Osteocyte (in vitro differentiated cells): ENCODE results near the gene CPTP. TPM values are rescaled to one million over a fixed set of nuclear protein-coding genes. Genes with fewer than 3 reads are reported as not detected.

Source experiments
- DNase-seq: peaks from one replicate; pipeline ENCODE4 v3.0.0; 2021; ENCODE audit warnings: mixed read lengths; ENCODE audit not compliant: unreplicated experiment; ENCODE audit errors: extremely low spot score
- H3K27ac Mint-ChIP-seq: one replicate; pipeline ENCODE4 v1.8.0; 2021; ENCODE audit warnings: mild to moderate bottlenecking, mixed read lengths; ENCODE audit not compliant: unreplicated experiment
- H3K27me3 Mint-ChIP-seq: one replicate; pipeline ENCODE4 v1.8.0; 2021; ENCODE audit warnings: mixed read lengths; ENCODE audit not compliant: unreplicated experiment
- H3K36me3 Mint-ChIP-seq: one replicate; pipeline ENCODE4 v1.8.0; 2021; ENCODE audit warnings: mixed read lengths; ENCODE audit not compliant: unreplicated experiment
- H3K4me1 Mint-ChIP-seq: one replicate; pipeline ENCODE4 v1.8.0; 2021; ENCODE audit warnings: mixed read lengths; ENCODE audit not compliant: unreplicated experiment
- H3K4me3 Mint-ChIP-seq: one replicate; pipeline ENCODE4 v1.8.0; 2021; ENCODE audit warnings: mild to moderate bottlenecking, moderate library complexity, mixed read lengths; ENCODE audit not compliant: unreplicated experiment
- H3K9me3 Mint-ChIP-seq: one replicate; pipeline ENCODE4 v1.8.0; 2021; ENCODE audit warnings: mixed read lengths; ENCODE audit not compliant: unreplicated experiment
- CTCF ChIP-seq: fragments of 200-600 bp; sonication (generic); IDR thresholded peaks from 2 replicates; pipeline ENCODE4 v1.5.0; 2021; ENCODE audit warnings: antibody characterized with exemption, mild to moderate bottlenecking, moderate library complexity
- long read RNA-seq: library from polyadenylated mRNA; unstranded; transcript quantifications from one replicate; pipeline ENCODE4 v2.0.0, GENCODE V29; 2021
- total RNA-seq: library from RNA; stranded (reverse); gene quantifications from 2 replicates; pipeline ENCODE4 v1.2.1, GENCODE V29; 2021

The CPTP gene
- 23.5 and 24.7 TPM in 2 replicates for total RNA-seq
- long read RNA-seq, result 0 reads

GRCh38 chr1:1324524-1325287, at the start of gene CPTP, which contains the start of gene INTS11:
Gene CPTP (plus strand): TSS chr1:1324802. CDS start chr1:1326911, 2,109 bp downstream.
Gene INTS11 (minus strand): TSS chr1:1324660. CDS start chr1:1324608, 52 bp downstream.
- no peaks in the 10 kb centered on the region for H3K27me3 Mint-ChIP-seq

GRCh38 chr1:1274931-1275431, 49.6 kb upstream of the CPTP start:
- Mint-ChIP-seq H3K27ac (peak overlapping the region; percentile 31), H3K4me1 (peaks cover 26% of the 10 kb centered on the region), H3K4me3 (peak overlapping the region; percentile 65), H3K27me3 (no peaks in the 10 kb centered on the region), H3K36me3 (peaks cover 5% of the 10 kb centered on the region), H3K9me3 (no peaks in the 10 kb centered on the region)
- no peak for TF ChIP-seq CTCF
- DNase-seq, result no peak

More at GRCh38 chr1:1324524-1325287, at the start of gene CPTP, which contains the start of gene INTS11:
- peak within 1 kb of the TSS; percentile 77 for H3K27ac Mint-ChIP-seq
- no peak for TF ChIP-seq CTCF
- DNase-seq, result peak; percentile 99
- no peaks in the 10 kb centered on the region for H3K9me3 Mint-ChIP-seq
- H3K4me1 Mint-ChIP-seq, result peaks cover 23% of the 10 kb centered on the region
- peak within 1 kb of the TSS; percentile 85 for H3K4me3 Mint-ChIP-seq
- peaks cover 4% of the 10 kb centered on the region for H3K36me3 Mint-ChIP-seq

- Mint-ChIP-seq H3K36me3 (peaks cover 5% of the 10 kb centered on the region), H3K4me3 (peak overlapping the region; percentile 46), H3K27ac (no peak overlapping the region), H3K4me1 (peaks cover 18% of the 10 kb centered on the region), H3K9me3 (no peaks in the 10 kb centered on the region), H3K27me3 (no peaks in the 10 kb centered on the region)
- DNase-seq, result no peak
- no peak for TF ChIP-seq CTCF
These were observed 48.8 kb upstream of the CPTP start for GRCh38 chr1:1275836-1276235.

- Mint-ChIP-seq H3K36me3 (no peaks in the 10 kb centered on the region), H3K4me3 (no peak overlapping the region), H3K27me3 (no peaks in the 10 kb centered on the region), H3K4me1 (no peaks in the 10 kb centered on the region), H3K27ac (no peak overlapping the region), H3K9me3 (no peaks in the 10 kb centered on the region)
- TF ChIP-seq CTCF, result no peak
- DNase-seq, result no peak
These were observed 46.0 kb upstream of the CPTP start for GRCh38 chr1:1278620-1279019.

GRCh38 chr1:1279028-1279427, 45.6 kb upstream of the CPTP start:
- DNase-seq, result no peak
- H3K4me3 Mint-ChIP-seq, result no peak overlapping the region
- H3K27me3 Mint-ChIP-seq, result no peaks in the 10 kb centered on the region
- H3K9me3 Mint-ChIP-seq, result no peaks in the 10 kb centered on the region
- H3K4me1 Mint-ChIP-seq, result no peaks in the 10 kb centered on the region
- no peak for TF ChIP-seq CTCF
- H3K36me3 Mint-ChIP-seq, result no peaks in the 10 kb centered on the region
- H3K27ac Mint-ChIP-seq, result no peak overlapping the region
